NCI-H774 (cell line): Measurements from ENCODE around the gene RAD52.
"Not testable (repeated sequence)": the region's sequence is repeated elsewhere in the genome, so short reads cannot be mapped to it uniquely, and the experiment has no call there.

ENCODE experiments used
- DNase-seq: peaks from one replicate; lab custom pipeline; 2025; lab: John Stamatoyannopoulos, UW

The RAD52 gene

GRCh38 chr12:967641-968040 is 18.1 kb upstream of the RAD52 start:
- DNase-seq, result no peak

GRCh38 chr12:966724-967123 is 17.2 kb upstream of the RAD52 start:
- no peak for DNase-seq

- no peak for DNase-seq
Observed at GRCh38 chr12:958588-959123, 9.2 kb upstream of the RAD52 start.

- DNase-seq, result no peak
Observed at GRCh38 chr12:955939-956338, 6.4 kb upstream of the RAD52 start.

GRCh38 chr12:954741-955140 is 5.2 kb upstream of the RAD52 start:
- DNase-seq, result no peak

- no peak for DNase-seq
Observed at GRCh38 chr12:953776-954175, 4.3 kb upstream of the RAD52 start.

- DNase-seq, result no peak
Observed at GRCh38 chr12:951176-951575, 1.7 kb upstream of the RAD52 start.

GRCh38 chr12:948238-948637 is 1.3 kb downstream of the RAD52 start:
- DNase-seq, result no peak

- DNase-seq, result no peak
Observed at GRCh38 chr12:946631-947030, 2.9 kb downstream of the RAD52 start.

- no peak for DNase-seq
Observed at GRCh38 chr12:946212-946611, 3.3 kb downstream of the RAD52 start.

- DNase-seq, result no peak
Observed at GRCh38 chr12:944211-944610, 5.3 kb downstream of the RAD52 start.

GRCh38 chr12:943051-943450 is 6.4 kb downstream of the RAD52 start:
- no peak for DNase-seq

GRCh38 chr12:938810-939209 is 10.7 kb downstream of the RAD52 start:
- DNase-seq, result no peak

- DNase-seq, result no peak
Observed at GRCh38 chr12:936377-937345, 12.8 kb downstream of the RAD52 start.

- DNase-seq, result not testable (repeated sequence)
Observed at GRCh38 chr12:935891-936290, 13.6 kb downstream of the RAD52 start.

- DNase-seq, result no peak
Observed at GRCh38 chr12:931591-931990, 17.9 kb downstream of the RAD52 start.

- DNase-seq, result no peak
Observed at GRCh38 chr12:931060-931459, 18.4 kb downstream of the RAD52 start.

- DNase-seq, result no peak
Observed at GRCh38 chr12:926641-927040, 22.9 kb downstream of the RAD52 start.

- no peak for DNase-seq
Observed at GRCh38 chr12:922285-922684, 27.2 kb downstream of the RAD52 start.

- no peak for DNase-seq
Observed at GRCh38 chr12:920676-921075, 28.8 kb downstream of the RAD52 start.

- no peak for DNase-seq
Observed at GRCh38 chr12:916712-917445, 32.6 kb downstream of the RAD52 start.

GRCh38 chr12:916240-916639 is 33.3 kb downstream of the RAD52 start:
- no peak for DNase-seq

- DNase-seq, result no peak
Observed at GRCh38 chr12:915090-915489, 34.4 kb downstream of the RAD52 start.
